G401 (cell line): ENCODE results near the gene DPPA4. TPM values are rescaled to one million over a fixed set of nuclear protein-coding genes. Genes with fewer than 3 reads are reported as not detected.

Experiments used
- DNase-seq: peaks from one replicate; pipeline ENCODE4 v3.0.0-alpha.2; 2015; ENCODE audit warnings: low spot score
- in situ Hi-C: cut with HindIII; loops from 2 replicates; pipeline ENCODE4 v1.10.0; 2016; ENCODE audit warnings: low sequenced_read_pairs, mixed read lengths
- total RNA-seq: library from RNA; depleted of rRNA; stranded (reverse); fragments of >200 nt; shearing (Covaris generic); gene quantifications from 2 replicates; pipeline ENCODE4 v1.2.3, GENCODE V29; 2014

Gene DPPA4
- total RNA-seq, 1 experiment from 2014 or later = not detected

GRCh38 chr3:109339714-109340648 is 2.6 kb upstream of the DPPA4 start:
- in situ Hi-C loops = no loop called here
- no peak for DNase-seq

GRCh38 chr3:109339197-109339596 is 1.9 kb upstream of the DPPA4 start:
- in situ Hi-C loops = no loop called here
- DNase-seq = no peak

- in situ Hi-C loops = no loop called here
- DNase-seq = no peak
Observed at GRCh38 chr3:109338322-109338721, 976 bp upstream of the DPPA4 start.

GRCh38 chr3:109336291-109336861 is 970 bp downstream of the DPPA4 start:
- in situ Hi-C loops = no loop called here
- DNase-seq = no peak

- DNase-seq = no peak
- in situ Hi-C loops = no loop called here
Observed at GRCh38 chr3:109334572-109334971, 2.8 kb downstream of the DPPA4 start.

GRCh38 chr3:109331692-109332091 is 5.7 kb downstream of the DPPA4 start:
- in situ Hi-C loops = no loop called here
- DNase-seq = no peak

- in situ Hi-C loops = no loop called here
- no peak for DNase-seq
Observed at GRCh38 chr3:109330405-109330804, 6.9 kb downstream of the DPPA4 start.

GRCh38 chr3:109328202-109328601 is 9.1 kb downstream of the DPPA4 start:
- no peak for DNase-seq
- in situ Hi-C loops = no loop called here

GRCh38 chr3:109325657-109326056 is 11.7 kb downstream of the DPPA4 start:
- DNase-seq = no peak
- in situ Hi-C loops = no loop called here

- in situ Hi-C loops = no loop called here
- DNase-seq = no peak
Observed at GRCh38 chr3:109325109-109325508, 12.2 kb downstream of the DPPA4 start.

GRCh38 chr3:109316162-109316730 is 21.1 kb downstream of the DPPA4 start, which contains the start of gene DPPA2:
Gene DPPA2, minus strand, starts transcription at chr3:109316517. Its CDS starts 1,975 bp downstream, at chr3:109314542.
- no peak for DNase-seq
- in situ Hi-C loops = no loop called here

GRCh38 chr3:109313061-109313460 is 24.3 kb downstream of the DPPA4 start:
- DNase-seq = no peak
- in situ Hi-C loops = no loop called here

GRCh38 chr3:109297496-109297895 is 39.9 kb downstream of the DPPA4 start:
- in situ Hi-C loops = no loop called here
- DNase-seq = no peak

- in situ Hi-C loops = no loop called here
- DNase-seq = no peak
Observed at GRCh38 chr3:109284071-109284470, 53.3 kb downstream of the DPPA4 start.

GRCh38 chr3:109278546-109278945 is 58.8 kb downstream of the DPPA4 start:
- in situ Hi-C loops = no loop called here
- no peak for DNase-seq

GRCh38 chr3:109278141-109278540 is 59.2 kb downstream of the DPPA4 start:
- in situ Hi-C loops = no loop called here

More at GRCh38 chr3:109278141-109278540, 59.2 kb downstream of the DPPA4 start:
- no peak for DNase-seq
